Stimulated activated CD4-positive, alpha-beta T cell treated with anti-CD3 and anti-CD28 coated beads, Interleukin-1b, Interleukin-23, amount 100 ng/mL, for 1 hour (primary cell): ENCODE data around the gene GSN.
"Not testable (repeated sequence)": the region's sequence is repeated elsewhere in the genome, so short reads cannot be mapped to it uniquely, and the experiment has no call there.

ENCODE experiments used
- DNase-seq, 2 donors: peaks; one replicate each; pipeline ENCODE4 v3.0.0-alpha.2; 2020; ENCODE audit warnings: low read depth in 2 of 2

Gene GSN

DNA sequence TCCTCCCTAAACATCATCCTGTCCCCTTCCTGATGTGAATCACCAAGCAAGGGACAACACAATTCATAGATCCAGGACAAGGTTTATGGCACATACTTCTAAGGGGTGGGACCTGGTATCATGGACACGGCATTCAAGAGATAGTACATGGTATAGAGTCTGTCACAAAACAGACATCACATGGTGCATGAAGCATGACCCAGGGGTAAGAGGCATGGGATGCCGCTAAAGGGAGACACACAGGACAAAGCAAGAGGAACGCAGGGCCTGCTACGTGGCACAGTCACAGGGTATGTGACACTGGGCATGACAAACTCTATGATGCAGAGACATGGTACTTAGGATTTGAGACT is 20.7 kb downstream of the GSN start:
- DNase-seq = no peak

- no peak for DNase-seq
Observed at GRCh38 chr9:121289026-121289771, 21.2 kb downstream of the GSN start.

DNA sequence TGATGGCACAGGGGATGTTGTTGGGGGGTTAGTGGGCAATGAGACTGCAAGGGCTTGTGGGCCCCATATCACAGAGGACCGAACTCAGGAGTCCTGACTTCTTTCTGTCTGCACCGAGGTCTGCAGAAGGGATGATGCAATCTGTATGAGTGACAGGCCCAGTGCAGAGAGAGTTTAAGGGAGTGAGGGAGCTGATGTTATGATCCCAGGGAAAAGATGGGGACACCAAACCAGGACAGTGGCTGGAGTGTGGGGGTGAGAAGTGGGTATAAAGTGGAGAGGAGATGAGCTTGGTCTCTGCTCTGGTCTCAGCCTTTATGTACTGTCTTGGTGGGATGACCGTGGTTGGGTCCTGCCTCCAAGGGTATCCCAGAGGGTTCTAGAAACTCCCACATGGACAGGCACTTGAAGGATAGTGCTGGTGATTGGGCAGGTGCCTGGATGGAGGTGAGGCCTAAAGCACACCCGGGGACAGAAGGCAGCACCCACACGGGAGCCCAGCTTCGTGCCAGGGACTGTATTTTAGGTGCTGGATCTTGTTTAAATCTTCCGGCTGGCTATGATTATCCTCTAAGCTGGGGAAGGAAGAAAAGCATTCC is 21.9 kb downstream of the GSN start:
- no peak for DNase-seq

DNA sequence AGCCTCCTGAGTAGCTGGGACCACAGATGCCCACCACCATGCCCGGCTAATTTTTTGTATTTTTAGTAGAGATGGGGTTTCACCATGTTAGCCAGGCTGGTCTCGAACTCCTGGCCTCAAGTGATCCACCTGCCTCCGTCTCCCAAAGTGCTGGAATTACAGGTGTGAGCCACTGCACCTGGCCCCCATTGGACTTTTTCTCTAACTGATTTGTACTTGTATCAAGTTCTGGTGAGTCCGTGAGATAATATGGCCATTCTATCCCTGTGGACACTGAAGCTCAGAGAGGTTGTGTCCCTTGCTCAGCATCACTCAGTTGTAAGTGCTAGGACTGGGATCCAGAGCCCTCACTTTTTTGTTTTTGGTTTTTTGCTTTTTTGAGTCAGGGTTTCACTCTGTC is 23.6 kb downstream of the GSN start:
- not testable (repeated sequence) for DNase-seq

- DNase-seq = no peak
Observed at GRCh38 chr9:121292051-121292450, 24.1 kb downstream of the GSN start.

- DNase-seq = no peak
Observed at GRCh38 chr9:121292801-121293241, 24.9 kb downstream of the GSN start.

DNA sequence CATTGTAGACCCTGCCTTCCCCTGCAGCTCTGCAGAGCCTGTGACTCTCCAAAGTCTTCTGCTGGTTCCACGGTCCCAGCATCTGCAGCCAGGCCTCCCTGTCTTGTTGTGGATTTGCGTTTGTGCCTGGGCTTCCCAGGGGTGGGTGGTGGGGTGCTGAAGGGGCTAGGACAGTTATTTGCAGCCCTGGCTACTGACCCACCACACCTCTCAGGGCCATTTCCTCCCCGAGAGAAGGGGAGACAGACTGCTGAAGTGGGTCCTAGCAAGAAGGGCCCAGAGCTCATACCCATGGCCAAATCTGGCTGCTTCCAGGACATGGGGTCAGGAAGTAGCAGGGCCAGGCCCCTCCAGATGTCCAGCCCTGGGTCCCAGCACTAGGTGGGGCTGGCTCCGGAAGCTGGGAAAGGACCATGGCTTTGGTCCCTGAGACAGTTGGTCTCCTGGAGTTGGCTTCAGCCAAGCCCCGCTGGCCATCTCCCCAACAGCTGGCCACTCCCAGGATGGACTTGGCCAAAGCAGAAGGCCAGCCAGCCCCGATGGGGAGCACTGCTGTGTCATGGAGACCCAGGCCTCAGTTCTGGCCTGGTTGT is 26.3 kb downstream of the GSN start:
- DNase-seq = no peak

GRCh38 chr9:121294866-121295661 is 27.1 kb downstream of the GSN start:
- DNase-seq = no peak

DNA sequence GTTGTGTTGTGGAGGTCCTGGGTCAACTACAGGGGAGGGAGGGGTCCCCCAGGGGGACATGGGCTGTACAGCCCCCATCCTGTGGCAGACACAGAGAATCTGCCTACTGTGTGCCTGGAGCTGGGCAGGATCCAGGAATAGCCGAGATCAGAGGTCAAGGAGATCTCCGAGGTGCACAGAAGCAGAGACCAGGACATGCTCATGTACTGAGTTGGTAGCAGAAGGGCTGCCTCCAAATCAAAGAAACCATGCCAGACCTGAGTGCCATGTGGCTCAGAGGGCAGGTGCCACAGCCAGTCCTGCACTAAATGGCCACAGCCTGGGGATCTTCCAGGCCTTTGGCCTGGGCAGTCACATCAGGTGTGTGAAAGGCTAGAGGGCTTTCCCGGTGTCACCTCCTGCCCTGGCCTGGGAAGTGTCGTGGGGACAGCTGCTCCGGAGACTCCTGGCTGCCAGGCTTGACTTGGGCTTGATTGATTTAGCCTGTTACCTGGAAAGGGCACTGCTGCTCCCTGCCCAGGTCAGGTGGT is 27.8 kb downstream of the GSN start:
- no peak for DNase-seq

GRCh38 chr9:121296213-121297127 is 28.5 kb downstream of the GSN start:
- DNase-seq = no peak

DNA sequence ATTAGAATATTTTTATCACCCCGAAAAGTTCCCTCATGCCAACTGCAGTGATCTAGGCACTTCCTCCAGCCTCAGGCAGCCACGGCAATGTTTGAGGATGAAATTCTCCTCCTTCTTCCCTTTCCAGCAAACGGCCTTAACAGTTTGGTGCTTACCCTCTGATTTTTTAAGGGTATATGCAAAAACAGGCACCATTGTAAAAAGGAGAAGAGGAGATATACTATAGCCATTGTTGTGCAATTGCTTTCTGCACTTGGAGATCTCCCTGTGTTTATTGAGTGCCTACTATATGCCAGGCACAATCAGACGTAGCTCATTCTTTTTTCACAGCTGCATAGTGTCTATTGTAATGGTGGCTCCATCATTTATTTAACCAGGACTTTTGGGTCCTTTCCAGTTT is 29.4 kb downstream of the GSN start:
- no peak for DNase-seq

GRCh38 chr9:121298016-121298538 is 30.1 kb downstream of the GSN start:
- no peak for DNase-seq

DNA sequence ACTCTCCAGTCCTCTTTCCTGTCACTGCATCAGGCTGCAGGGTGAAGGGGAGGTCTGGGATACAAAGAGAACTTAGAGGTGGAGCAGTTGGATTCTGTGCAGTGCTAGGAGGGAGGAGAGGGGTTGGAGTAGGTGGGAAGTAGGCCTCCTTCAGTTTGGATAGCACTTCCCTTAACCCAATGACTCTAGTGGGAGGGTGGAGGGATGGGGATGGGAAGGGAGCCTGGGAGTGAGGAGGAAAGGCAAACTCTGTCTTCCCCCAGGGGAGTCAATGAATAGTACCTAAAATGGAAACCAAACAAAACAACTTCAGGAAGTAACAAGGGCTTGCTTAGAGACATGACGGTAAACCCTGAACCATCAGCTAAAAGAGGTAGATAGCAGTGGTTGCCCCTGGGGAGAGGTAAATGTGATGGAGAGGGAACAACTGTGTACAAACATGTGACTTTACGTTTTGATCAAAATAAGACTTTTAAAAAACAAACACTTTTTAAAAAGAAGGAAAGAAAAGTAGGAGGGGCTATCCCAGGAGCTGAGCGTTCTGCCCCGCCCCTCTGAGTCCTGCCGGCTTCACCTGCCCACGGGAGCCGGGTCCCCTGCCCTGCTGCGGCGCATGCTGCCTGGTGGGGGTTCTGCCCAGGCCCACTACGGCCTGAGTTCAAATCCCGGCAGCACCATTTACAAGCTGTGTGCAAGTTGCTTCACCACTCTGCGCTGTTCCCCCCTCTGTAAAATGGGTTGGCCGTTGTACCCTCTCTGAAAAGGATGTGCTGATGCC is 30.9 kb downstream of the GSN start:
- no peak for DNase-seq

DNA sequence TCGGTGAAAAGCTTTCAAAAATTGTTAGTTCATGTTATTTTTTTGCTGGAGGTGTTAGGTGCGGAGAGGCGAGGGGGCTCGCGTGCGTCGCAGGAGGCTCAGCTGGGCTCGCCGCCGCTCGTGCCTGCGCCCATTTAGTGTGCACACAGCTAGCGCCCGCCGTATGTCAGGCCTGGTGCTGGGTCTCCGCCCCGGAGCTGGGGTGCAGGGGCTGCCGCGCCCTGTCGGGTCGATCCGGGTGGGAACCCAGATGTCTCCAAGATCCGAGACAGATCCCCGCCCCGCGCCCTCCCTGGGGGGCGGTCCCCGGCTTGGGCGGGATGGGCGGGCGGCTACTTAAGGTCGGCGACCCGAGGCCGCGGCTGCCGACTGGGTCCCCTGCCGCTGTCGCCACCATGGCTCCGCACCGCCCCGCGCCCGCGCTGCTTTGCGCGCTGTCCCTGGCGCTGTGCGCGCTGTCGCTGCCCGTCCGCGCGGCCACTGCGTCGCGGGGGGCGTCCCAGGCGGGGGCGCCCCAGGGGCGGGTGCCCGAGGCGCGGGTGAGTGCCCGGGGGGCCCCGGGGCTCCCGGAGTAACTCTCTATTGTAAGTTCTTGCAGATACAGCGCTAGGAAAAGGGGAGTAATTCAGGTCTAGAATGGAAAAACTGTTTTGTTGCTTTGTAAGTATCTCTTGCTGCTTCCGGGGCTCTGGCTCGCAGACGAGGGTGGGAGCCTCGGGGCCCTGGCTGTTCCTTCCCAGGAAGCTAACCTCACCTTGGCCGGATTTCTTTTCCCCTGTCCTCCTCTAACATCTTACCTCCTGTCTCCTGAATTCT is 31.7 kb downstream of the GSN start:
- no peak for DNase-seq

- DNase-seq = no peak
Observed at GRCh38 chr9:121300283-121301119, 32.5 kb downstream of the GSN start.

GRCh38 chr9:121301881-121302286 is 33.9 kb downstream of the GSN start:
- DNase-seq = no peak

DNA sequence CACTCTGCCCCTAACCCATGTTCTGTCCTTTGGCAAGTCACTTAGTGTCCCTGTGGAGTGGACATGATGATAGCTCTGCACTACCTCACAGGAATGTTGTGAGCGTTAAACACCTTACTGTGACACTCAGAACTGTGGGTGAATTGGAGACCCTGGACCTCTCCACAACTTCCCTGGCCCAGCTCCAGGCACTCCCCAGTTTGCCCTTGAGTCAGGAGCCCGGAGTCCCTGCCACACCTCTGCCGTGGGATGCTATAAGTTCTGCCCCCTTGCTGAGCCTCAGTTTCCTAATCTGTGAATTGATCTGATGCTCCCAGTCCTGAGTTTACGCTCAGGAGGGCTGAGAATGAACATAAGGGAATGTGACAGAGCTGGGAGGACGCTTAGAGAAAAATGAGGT is 34.4 kb downstream of the GSN start:
- no peak for DNase-seq

DNA sequence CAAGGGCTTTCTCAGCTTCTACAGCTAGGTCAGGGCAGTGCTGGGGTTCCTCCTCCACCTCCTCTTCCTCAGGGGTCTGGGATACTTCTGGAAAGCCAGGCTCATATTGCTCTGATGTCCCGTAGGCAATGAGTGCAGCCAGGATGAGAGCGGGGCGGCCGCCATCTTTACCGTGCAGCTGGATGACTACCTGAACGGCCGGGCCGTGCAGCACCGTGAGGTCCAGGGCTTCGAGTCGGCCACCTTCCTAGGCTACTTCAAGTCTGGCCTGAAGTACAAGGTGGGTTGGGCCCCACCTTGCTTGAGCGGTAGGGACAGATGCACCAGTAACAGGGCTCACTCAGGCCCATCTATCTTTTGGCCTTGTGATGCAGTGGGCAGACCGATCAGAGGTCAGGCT is 34.8 kb downstream of the GSN start:
- DNase-seq = no peak
